ENCODE results near the gene BRF1.

- TF ChIP-seq POLR2A (IDR thresholded peaks at IDR 0.05) (no peak), POLR2AphosphoS5 (IDR thresholded peaks at IDR 0.05; ENCODE audit: insufficient read depth in 1 of 2, low read depth in 1 of 2) (no peak)
- TF ChIP-seq, protein P1, sequence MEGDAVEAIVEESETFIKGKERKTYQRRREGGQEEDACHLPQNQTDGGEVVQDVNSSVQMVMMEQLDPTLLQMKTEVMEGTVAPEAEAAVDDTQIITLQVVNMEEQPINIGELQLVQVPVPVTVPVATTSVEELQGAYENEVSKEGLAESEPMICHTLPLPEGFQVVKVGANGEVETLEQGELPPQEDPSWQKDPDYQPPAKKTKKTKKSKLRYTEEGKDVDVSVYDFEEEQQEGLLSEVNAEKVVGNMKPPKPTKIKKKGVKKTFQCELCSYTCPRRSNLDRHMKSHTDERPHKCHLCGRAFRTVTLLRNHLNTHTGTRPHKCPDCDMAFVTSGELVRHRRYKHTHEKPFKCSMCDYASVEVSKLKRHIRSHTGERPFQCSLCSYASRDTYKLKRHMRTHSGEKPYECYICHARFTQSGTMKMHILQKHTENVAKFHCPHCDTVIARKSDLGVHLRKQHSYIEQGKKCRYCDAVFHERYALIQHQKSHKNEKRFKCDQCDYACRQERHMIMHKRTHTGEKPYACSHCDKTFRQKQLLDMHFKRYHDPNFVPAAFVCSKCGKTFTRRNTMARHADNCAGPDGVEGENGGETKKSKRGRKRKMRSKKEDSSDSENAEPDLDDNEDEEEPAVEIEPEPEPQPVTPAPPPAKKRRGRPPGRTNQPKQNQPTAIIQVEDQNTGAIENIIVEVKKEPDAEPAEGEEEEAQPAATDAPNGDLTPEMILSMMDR (IDR thresholded peaks at IDR 0.05), result no peak
These were observed 25.1 kb upstream of the BRF1 start for GRCh38 chr14:105325716-105326567.
